Tibial nerve (tissue), 4 donors: ENCODE data around the gene NOXRED1.

Experiments used
- EP300 ChIP-seq, 2 donors: sonication (generic); formaldehyde crosslinking; IDR thresholded peaks; one replicate each; pipeline ENCODE4 v1.6.1; 2017; ENCODE audit warnings: antibody characterized with exemption in 2 of 2, mild to moderate bottlenecking in 1 of 2
- TF ChIP-seq, protein P1 (sequence below), 5 experiments: fragments of 200-600 bp in 3 of 5; fragments of 450-650 bp in 2 of 5; sonication (generic) in 3 of 5; IDR thresholded peaks; one replicate each; pipeline ENCODE4 v1.5.1; 2016 to 2019; ENCODE audit warnings: antibody characterized with exemption in 5 of 5, mild to moderate bottlenecking in 3 of 5, moderate library complexity in 2 of 5

DNA sequence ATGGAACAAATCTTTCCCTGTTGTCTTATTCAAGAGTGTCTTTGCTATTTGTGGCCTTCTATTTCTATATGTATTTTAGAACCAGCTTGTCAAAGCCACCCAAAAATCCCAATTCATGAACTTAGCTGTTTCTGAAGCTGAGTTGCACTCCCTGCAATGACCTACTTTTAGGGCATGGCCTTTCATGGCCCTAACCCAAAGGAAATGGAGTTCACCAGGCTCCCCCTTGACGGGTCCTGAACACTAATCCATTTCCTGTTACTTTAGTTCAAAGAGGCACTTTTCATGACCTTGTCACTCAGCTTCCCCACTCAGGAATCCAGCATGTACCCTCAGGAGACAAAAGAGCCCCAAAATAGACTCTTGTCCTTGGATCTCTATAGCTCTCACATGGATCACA is 54.0 kb downstream of the NOXRED1 start:
- TF ChIP-seq, protein P1, sequence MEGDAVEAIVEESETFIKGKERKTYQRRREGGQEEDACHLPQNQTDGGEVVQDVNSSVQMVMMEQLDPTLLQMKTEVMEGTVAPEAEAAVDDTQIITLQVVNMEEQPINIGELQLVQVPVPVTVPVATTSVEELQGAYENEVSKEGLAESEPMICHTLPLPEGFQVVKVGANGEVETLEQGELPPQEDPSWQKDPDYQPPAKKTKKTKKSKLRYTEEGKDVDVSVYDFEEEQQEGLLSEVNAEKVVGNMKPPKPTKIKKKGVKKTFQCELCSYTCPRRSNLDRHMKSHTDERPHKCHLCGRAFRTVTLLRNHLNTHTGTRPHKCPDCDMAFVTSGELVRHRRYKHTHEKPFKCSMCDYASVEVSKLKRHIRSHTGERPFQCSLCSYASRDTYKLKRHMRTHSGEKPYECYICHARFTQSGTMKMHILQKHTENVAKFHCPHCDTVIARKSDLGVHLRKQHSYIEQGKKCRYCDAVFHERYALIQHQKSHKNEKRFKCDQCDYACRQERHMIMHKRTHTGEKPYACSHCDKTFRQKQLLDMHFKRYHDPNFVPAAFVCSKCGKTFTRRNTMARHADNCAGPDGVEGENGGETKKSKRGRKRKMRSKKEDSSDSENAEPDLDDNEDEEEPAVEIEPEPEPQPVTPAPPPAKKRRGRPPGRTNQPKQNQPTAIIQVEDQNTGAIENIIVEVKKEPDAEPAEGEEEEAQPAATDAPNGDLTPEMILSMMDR (IDR thresholded peaks at IDR 0.05) = no peak
- no peak for TF ChIP-seq EP300 (IDR thresholded peaks at IDR 0.05)
